ENCODE data around the gene ZNF230.

DNA sequence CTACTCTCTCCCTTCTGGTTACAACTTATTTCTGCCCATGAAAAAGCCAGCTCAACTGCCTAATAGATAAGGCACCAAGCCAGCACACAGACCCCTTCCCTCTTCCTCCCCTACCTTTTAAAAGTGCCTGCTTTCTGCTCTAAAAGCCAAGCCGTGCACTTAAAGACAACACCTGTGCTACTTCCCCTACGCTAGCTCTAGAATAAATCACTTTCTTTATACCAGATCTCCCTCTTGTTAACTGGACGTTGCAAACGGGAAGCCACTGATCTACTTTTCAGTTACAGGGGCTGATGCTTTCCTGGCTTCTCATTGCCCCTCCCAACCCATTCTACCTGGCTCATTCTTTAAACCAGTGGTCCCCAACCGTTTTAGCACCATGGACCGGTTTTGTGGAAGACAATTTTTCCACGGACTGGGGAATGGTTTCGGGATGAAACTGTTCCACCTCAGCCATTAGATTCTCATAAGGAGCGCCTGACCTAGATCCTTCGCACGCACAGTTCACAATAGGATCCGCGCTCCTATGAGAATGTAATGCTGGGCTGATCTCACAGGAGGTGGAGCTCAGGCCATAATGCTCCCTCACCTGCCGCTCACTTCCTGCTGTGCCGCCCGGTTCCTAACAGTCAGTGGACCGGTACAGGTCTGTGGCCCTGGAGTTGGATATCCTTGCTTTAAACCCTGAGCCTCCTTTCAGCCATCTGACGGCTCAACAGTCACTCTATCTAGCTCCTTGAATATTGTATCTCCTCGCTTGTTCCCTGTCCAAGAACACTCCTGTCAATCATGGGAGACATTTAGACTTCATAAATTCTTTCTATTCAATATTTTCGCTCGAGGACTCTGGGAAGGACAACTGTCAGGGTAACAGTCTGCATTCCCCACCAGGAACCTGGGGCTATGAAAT is 48.2 kb downstream of the ZNF230 start:
- no peak for TF ChIP-seq EZH2phosphoT487 (IDR thresholded peaks at IDR 0.05; ENCODE audit: borderline replicate concordance, low read depth, low read length)
- TF ChIP-seq CTCF (conservative IDR thresholded peaks at IDR 0.05; ENCODE audit: low read length) = no peak
